Right kidney (tissue), 1 donor: Measurements from ENCODE around the gene ZNF296.

Source experiments
- DNase-seq: peaks from one replicate; pipeline ENCODE4 v3.0.0-alpha.2; 2016

Gene ZNF296

DNA sequence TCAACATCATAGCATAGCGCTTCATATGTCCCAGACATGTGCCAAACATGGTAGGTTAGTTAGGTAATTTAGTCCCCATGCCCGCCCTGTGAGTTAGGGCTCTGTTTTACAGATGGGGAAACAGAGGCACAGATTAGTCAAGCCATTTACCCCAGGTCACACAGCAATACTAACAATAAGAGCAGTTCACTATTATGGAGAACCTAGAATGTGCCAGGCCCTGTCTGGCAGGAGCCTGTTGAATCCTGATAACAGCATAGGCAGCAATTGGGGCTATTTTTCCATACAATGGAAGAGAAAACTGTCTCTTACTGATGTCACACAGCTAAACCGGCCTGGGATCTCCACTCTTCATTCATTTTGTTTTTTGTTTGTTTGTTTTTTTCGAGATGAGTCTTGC is 10.2 kb upstream of the ZNF296 start:
- DNase-seq: no peak

DNA sequence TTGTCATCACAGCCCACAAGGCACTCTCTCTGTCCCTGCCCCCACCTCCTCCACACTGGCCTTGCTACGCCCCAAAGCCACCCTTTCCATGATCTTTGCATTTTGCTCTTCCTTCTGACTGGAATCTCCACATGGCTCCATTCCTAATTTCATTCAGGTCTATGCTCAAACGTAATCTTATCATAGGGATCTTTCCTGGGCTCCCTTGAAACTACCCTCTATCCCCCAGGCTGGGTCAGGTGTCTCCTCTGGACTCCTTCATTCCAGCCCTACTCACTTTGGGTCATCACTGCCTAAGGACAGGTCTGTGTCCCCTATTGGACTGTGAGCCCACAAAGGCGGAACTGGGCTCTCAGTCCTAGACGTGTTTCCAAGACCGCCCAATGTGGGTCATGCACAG is 5.9 kb upstream of the ZNF296 start:
- DNase-seq: no peak

DNA sequence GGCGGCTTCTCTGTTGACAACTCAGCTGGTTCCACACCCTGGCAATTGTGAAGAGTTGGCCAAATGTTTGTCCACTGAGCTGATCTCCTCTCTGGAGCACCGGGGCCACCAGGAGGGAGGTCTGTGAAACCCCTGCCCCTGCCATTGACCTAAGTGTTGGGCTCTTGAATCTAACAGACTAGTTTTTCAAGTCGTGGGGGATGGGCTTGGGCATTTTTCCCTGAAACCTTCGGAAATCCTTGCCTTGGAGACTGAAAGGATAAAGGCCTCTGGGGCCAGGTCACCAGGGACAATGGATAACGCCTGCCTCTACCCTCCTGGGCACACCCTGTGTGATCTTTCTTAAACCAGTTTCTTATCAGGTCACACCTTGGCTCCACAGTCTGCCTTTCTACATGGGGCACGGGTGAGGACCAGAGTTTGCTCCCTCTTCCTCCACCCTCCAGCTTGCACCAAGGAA is 3.7 kb upstream of the ZNF296 start:
- DNase-seq: no peak

DNA sequence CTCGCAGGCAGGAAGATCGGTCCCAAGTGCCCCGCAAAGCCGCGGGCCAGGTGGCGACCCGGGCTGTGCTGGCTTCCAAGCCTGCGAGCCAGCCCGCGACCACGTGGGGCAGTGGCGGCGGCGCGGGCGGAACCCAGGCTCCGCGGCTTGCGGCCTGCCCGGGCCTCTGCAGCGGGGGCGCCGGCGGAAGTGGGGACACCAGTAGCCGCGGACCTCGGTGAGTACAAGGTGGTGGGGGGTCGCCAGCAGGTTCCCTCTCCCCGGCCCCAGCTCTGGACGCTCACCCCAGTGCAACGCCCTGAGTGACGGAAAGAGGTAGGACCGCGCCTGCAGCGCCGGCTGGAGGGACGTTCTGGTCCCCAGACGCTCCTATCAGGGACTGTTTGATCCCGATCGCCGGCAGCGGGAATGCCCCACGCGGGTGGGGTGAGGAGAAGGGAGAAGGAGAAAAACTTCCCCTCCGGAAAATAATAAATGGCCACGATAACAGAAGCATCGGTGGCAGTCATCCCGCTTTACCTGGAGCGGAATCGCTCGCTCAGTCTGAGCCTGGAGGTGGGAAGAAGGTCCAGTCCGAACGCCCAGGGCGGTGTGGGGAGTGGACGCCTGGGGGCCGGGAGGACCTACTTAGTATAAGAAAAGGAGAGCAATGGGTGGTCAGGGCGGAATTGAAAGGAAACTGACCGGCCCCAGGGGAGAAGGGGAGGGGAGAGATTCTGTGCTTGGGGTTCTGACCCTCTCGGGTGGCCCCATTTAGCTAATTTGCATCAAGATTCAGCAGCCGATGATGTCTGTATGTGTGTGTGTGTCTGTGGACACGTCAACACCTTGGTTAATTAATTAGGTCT is 3.0 kb upstream of the ZNF296 start, which contains the start of gene GEMIN7:
GEMIN7 (plus strand) TSS at position 198 of the 848 bp plus-strand sequence. CDS start 10,855 bp downstream, outside the sequence.
- DNase-seq: peak; percentile 89

DNA sequence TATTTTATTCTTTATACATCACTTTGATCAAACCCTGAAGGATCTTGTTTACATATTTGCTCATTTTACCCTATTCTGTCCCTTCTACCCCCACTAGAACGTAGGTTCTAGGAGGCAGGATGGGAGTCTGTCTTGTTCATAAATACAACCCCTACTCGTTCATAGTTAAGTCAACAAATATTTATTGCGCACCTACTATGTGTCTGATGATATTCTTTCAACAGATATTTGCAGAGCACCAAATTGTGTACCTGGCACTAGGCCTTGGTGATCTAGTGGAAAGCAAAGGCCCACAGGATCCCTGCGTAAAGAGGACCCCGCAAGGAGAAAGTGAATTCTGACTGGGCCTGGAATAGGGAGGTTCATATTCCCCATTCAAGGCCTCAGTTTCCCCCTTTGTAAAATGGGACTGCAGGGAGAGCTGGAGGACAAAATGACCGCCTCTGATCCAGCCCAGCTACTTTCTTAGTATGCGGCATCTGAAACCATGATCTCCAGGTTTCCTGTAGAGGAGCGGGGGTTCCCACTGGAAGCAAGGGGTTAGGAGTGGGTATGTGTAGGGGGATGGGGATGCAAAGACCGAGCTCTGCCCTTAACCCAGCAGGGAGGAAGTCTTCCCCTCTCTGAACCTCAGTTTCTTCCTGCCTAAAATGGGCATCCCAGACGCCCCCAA is 2.2 kb upstream of the ZNF296 start:
- no peak for DNase-seq

DNA sequence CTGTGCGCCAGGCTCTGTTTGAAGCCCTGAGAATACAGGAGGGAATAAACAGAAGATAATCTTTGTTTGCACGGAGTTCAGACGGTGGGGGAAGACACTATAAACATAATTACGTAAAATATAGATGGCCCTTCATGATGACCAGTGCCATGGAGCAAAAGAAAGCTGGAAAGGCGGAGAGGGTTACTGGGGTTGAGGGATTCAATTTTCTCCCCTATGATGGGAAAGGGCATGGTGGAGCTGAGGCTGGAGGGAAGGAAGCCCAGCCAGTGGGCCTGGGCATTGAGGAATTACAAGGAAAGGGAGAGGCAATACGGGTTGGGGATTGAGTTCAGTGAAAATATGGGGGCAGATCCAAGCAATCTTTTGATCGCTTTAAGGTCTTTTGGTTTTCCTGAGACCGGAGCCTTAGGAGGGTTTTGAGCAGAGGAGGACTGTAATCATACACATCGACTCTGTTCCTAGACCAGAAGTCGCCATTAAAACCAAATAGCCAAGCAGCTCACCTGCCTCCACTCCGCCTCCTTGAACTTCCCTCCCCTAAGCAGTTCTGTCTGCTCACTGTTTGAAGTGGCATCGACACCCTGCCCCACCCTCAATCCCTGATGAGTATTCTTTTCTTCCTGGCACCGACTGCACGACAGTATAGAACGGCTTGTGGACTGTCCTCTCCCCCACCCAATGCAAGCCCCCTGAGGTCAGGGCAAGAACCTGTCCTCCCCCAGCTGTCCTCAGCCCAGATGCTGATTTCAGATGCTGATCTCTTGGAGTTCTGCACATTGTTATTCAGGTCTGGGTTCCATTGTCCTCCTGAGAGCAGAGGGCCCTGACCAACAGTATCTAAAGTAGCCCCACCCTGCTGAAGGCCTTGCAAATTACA is 813 bp upstream of the ZNF296 start:
- DNase-seq: no peak

DNA sequence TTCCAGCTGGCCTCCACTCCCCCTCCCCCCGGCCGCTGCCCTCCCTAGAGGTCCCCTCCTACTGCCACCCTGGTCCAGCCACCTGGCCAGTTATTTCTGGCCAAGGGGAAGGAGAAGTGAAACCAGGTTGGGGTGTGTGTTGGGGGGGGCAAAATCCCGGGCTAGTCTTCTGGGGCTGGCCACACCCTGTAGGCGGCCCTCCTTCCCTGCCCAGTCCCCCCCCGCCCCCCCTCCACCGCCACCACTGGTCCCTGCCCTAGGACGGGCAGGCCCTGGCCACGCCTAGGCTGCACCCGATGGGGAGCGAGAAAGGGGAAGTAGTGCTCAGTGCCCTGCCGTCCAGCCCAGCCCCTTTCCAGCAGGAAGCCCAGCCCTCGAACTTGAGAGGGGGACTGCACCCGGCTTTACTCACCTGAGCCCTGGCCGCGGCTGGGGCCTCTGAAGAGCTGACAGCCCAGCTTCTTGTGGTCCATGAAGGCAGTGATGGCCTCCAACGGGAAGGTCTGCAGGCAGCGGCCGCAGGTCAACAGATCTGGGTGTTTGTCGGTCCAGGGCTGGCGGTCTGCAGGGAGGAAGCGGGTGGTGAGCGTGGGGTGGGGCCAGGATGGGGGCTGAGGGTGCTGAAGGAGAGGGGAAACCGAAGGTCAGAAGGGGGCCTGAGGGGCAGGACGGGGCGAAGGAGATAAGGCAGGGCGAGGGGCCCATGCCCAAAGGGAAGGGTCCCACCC is 813 bp downstream of the ZNF296 start:
- peak; percentile 32 for DNase-seq

DNA sequence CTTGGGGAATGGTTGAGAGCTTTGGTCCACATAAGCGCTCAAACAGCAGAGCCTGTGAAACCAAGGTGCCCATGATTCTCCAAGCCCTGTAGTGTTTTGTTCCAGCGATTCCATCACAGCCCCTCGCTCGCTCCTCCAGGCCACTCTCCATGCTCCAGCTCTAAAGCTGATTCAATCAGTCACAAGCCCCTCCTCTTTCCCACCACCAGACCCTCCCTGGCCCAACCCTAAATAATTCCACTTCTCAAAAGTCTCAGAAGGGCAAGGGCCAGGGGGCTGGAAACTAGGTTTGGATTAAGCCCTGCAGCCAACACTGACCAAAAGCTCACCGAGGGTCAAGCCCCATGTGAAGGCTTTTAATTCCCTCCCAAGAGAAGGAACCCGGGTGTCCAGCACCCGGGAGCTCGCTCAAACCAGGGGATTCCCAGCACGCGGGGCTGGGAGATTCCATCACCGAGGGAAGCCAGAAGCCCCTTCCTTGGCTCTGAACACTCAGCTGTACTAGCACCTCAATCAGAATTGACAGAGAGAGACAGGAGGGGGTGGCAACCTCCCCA is 1.5 kb downstream of the ZNF296 start:
- no peak for DNase-seq

DNA sequence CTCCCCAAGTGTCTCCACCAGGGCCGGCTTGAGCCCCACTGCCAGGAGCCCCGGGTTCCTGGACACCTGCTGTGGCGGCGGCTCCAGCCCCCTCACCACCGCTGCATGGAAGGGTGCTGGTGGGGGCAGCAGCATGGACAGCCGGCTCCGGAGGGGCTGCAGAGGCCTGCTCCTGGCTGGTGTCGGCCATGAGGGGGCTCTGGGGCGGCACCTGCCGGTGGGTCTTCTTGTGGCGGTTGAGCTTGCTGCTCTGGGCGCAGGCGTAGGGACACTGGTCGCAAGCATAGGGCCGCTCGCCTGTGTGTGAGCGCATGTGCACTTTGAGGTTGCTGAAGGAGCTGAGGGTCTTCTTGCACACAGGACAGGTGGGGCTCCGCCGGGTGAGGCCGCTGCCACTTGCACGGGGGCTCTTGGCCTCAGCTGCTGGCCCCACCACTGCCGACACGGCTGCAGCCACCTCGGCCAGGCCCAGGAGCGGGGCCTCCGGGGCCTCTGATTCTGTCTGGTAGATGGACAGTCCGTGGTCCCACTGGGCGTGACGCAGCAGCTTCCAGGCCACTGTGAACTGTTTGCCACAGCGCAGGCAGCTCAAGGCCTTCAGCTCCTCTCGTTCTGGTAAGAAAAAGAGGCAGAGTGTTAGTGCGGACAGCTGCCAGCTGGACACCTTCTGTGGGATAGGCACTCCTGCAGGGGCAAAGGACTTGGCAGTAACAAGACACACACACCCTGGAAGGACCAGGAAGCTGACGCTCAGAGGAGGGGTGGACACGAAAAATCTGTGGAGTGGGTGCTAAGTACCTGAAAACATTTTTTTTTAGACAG is 4.1 kb downstream of the ZNF296 start:
- no peak for DNase-seq

DNA sequence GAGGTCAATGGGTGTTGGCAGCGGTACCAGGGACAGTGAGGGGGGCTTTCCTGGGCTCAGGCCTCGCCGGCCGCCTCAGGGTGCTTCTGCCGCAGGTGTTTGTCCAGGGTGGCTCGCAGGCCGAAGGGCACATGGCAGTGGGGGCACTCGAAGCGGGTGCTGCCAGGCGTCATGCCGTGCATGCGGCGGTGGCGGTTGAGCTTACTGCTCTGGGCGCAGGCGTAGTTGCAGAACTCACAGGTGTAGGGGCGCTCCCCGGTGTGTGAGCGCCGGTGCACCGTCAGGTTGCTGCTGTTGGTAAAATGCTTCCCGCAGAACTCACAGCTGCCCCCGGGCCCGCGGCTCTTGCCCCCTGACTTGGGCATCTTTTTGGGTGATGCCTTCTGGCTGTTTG is 4.7 kb downstream of the ZNF296 start:
- no peak for DNase-seq

DNA sequence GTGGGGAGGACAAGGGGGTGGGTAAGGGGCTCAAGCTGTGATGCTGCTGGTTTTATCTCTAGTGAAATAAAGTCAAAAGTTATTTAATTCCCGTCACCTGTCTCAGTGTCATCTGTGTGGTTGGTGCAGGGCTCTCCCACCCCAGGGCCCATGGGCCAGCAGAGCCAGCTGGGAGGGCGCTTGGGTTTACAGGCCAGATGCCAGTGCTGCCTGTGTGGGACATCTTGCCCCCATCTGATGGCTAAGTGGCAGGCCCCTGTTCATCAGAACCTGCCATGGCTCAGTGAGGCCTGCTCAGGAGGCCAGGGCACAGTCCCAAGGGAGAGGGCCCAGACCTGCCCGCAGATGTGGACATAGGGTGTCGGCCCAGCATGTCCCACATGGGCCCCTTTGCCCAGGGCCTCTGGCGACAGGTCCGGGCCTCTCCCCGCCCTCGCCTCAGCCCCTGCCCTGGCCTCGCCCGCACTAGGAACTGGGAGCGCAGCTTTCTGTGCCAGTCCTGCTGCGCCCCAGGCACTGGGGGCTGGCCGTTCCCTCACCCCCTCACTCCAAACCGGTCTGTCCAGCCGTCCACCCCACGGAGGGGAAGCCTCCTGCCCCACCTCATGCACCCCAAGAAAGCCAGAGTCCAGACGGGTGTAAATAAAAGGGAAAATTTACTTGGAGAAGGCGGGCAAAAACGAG is 5.3 kb downstream of the ZNF296 start:
- no peak for DNase-seq

DNA sequence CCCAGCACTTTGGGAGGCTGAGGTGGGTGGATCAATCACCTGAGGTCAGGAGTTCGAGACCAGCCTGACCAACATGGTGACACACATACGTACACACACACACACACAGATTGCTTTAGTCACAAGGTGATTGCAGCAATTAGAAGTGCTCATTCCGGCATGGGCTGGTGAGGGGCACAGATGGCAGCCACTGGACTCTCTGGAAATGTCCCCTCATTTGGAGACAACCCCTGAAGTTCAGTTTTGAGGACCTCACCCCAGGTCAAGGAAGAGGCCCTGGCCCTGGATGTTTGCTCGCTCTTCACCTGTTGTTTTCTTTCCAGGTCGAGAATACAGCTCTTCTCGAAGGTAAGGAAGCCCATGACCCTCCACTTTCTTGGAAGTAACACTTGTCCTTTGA is 6.1 kb downstream of the ZNF296 start:
- DNase-seq: no peak

DNA sequence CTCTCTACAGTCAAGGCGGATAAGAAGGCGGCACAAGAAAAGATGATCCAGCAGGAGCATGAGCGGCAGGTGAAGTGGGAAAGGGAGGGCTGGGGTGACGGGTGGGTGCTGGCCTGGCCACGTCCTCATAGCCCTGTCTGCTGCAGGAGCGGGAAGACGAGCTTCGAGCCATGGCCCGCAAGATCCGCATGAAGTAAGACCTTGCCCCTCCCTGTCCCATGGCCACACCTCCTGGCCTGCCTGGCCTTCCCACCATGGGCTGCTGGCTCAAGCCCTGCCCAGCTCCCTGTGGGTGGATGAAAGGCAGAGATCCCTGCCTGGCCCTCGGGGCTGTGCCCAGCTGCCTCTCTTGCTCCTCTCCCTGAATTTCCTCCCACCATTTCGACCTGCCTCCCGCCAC is 7.2 kb downstream of the ZNF296 start:
- DNase-seq: no peak

DNA sequence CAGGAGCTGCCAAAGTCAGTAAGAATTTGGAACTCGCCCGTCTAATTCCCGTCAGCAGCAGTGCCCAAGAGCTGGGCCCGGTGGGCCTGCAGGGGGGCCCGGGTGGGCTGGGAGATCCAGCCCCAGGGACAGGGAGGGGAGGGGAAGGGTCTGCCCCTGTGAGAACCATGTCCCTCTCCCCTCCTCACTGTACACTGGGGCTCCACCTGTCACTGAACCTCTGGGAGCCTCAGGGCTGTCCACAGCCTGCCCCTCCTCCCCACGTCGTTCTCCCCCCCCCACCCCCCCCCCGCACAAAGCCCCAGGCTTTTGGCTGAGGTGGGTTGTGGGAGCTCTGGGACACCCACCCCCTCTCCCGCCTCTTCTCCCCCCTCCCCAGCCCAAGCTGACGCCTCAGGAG is 8.2 kb downstream of the ZNF296 start:
- DNase-seq: no peak

DNA sequence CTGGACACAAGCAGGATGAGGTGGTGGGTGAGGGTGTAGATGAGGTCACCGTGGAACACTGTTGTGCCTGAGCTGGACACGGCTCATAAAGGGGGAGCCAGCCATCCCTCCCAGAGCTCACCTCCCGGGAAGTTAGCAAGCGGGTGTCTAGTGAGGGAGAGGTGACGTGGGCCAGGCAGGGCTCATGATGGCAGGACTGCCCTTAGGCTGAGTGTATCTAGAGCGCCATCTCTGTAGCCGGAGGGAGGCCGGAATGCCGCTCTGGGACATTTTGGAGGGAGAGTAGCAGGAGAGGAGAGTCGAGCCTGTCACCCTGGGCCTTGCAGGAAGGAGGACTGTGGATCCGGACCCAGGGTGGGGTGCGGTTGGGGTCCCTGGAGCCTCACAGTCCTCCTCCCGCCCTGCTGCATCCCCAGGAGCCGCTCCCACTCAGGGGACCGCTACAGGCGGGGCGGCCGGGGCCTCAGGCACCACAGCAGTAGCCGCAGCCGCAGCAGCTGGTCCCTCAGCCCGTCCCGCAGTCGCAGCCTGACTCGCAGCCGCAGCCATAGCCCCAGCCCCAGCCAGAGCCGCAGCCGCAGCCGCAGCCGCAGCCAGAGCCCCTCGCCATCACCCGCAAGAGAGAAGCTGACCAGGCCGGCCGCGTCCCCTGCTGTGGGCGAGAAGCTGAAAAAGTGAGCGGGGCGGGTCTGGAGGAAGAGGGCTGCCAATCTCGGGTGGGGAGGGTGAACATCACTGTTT is 9.2 kb downstream of the ZNF296 start:
- no peak for DNase-seq

DNA sequence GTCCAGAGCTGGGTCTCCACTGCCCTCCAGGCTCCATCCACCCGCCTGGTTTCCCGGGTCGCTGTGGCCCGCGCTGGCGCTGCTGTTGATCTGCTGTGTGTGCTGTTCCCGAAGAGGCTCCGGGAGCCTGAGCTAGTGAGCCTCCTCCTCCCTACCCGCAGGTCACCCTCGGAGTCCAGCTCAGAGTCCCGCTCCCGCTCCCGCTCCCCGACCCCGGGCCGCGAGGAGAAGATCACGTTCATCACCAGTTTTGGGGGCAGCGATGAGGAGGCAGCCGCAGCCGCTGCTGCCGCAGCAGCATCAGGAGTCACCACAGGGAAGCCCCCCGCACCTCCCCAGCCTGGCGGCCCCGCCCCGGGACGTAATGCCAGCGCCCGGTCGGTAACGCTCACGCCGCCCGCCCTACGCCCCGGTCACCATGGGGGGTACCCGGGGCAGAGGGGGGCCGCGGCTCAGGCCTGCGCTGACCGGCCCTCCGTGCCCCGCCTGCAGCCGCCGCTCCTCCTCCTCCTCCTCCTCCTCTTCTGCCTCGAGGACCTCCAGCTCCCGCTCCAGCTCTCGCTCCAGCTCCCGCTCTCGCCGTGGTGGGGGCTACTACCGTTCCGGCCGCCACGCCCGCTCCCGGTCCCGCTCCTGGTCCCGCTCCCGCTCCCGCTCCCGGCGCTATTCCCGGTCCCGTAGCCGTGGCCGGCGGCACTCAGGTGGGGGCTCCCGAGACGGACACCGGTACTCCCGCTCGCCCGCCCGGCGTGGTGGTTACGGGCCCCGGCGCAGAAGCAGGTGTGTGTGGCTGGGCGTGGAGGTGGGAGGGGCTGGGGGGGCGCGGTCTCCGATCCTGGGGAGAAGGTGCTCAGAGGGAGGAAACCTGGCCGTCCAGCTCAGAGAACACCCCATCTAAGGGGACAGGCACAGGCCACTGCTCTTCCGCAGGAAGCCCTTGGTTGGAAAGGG is 12.2 kb downstream of the ZNF296 start:
- no peak for DNase-seq

DNA sequence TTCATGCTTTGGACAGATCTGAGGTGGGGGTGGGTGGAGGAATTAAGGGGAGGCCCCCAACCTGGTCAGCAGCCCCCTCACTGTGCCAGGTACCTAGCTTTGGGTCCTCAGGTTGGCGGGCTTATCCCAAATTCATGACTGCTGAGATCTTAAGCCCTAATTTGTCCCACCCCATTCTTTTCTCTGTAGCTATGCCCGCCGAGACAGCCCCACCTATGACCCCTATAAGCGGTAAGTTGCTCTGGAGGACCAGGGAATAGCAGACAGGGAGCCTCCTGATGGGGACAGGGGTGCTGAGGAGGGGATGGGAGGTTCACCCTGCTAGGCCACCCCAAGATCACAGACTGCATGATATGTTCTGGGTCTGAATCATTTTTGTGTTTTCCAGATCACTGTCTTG is 14.3 kb downstream of the ZNF296 start:
- no peak for DNase-seq

DNA sequence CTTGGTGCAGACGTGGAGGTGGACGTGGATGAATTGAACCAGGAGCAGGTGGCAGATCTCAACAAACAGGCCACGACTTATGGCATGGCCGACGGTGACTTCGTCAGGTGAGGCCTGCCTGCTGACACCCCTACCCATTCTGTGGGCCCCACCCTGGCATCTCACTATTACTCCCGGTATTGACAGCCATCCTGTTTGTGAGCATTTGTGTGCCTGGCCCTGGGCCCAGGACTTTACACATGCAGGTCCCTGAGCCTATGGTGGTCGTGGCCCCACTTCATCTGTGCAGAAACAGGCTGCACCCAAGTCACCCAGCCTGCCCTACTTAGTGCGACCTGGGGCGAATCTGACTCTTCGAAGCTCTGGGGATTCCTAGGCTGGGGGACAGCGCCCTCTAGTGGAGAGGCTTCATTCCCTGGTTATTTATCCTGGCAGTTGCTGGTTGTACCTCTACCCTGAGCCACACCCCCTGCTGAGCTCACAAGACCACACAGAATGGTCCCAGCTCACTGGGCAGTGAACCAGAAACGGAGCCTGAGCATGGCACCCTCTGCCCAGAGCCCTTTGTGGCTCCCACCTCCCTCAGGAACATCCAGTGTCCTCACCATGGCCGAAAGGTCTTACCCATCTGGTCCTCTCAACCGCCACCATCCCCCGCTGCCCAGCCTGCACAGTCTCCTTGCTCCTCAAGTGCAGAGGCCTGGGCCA is 16.9 kb downstream of the ZNF296 start:
- DNase-seq: peak; percentile 43
